T-helper 2 cell treated with Interferon-gamma antibody and Interleukin-4, amounts not matched to agents 5 μg/mL and 100 μg/mL, for 36 hours (primary cell): ENCODE measurements around the gene PLEKHM2.
A peak's percentile ranks its signal among the peaks of the same experiment; 100 is the strongest.
"Not testable (repeated sequence)": the region's sequence is repeated elsewhere in the genome, so short reads cannot be mapped to it uniquely, and the experiment has no call there.

Experiments
- DNase-seq: peaks from one replicate; pipeline ENCODE4 v3.0.0; 2021; ENCODE audit warnings: low spot score
- H3K27ac Mint-ChIP-seq: one replicate; pipeline ENCODE4 v1.8.0; 2021; ENCODE audit warnings: mild to moderate bottlenecking, mixed read lengths
- H3K27me3 Mint-ChIP-seq: one replicate; pipeline ENCODE4 v1.8.0; 2021; ENCODE audit warnings: low read depth, mixed read lengths
- H3K36me3 Mint-ChIP-seq: one replicate; pipeline ENCODE4 v1.8.0; 2021; ENCODE audit warnings: low read depth, mixed read lengths
- H3K4me1 Mint-ChIP-seq: one replicate; pipeline ENCODE4 v1.8.0; 2021; ENCODE audit warnings: low read depth, mixed read lengths
- H3K4me3 Mint-ChIP-seq: one replicate; pipeline ENCODE4 v1.8.0; 2022; ENCODE audit warnings: mild to moderate bottlenecking, moderate library complexity, mixed read lengths
- H3K9me3 Mint-ChIP-seq: one replicate; pipeline ENCODE4 v1.8.0; 2021; ENCODE audit warnings: mixed read lengths

PLEKHM2 gene

DNA sequence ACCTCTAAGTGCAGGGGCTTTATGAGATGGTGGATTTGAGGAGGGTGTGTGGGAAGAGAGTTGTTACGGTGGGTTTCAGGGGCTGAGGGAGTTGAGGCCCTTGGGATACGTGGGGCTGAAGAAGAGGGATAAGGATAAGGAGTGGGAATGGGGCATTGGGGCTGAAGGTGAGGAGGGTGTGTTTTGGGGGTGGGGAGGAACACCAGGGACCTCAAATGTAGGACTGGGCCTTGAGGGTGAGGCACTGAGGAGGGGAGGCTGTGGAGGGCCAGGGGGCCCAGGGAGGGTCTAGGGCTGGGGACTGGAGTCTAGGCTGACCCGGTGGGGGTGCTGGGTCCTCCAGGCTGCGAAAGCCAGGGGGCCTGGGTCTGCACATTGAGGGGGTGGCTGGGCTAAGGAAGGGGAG lies 1.2 kb upstream of the PLEKHM2 start:
- H3K27me3 Mint-ChIP-seq = no peaks in the 10 kb centered on the region

DNA sequence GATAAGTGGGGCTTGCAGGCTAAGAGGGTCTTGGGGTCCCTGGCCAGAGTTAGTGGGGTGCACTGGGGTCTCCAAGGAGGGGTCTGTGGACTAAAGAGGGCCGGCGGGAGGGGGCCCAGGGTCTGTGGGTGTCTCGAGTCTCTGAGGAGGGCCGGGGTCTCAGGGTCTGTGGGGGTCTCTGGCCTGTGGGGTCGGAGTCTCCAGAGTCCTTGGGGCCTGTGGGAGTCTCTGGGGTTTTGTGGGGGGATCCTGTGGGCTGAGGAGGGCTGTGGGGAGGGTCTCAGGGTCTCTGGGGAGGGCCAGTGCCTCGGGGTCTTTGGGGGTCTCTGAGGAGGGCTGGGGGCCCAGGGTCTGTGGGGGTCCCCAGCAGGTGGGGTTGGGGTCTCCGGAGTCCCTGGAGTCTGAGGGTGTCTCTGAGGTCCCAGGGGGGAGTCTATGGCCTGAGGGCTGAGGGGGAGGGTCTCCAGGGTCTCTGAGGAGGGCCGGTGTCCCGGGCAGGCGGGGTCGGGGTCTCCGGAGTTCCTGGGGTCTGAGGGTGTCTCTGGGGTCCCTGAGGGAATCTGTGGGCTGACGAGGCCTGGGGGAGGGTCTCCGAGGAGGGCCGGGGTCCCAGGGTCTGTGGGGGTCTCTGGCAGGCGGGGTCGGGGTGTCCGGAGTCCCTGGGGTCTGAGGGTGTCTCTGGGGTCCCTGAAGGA lies 628 bp upstream of the PLEKHM2 start:
- H3K4me1 Mint-ChIP-seq = peaks cover 29% of the 10 kb centered on the region
- H3K36me3 Mint-ChIP-seq = peaks cover 12% of the 10 kb centered on the region
- DNase-seq = no peak
- peak overlapping the region; percentile 89 for H3K27ac Mint-ChIP-seq
- no peaks in the 10 kb centered on the region for H3K9me3 Mint-ChIP-seq
- H3K27me3 Mint-ChIP-seq = no peaks in the 10 kb centered on the region
- H3K4me3 Mint-ChIP-seq = peak overlapping the region; percentile 72

More for the DNA sequence above, 1.2 kb upstream of the PLEKHM2 start:
- H3K36me3 Mint-ChIP-seq = peaks cover 10% of the 10 kb centered on the region
- peak overlapping the region; percentile 89 for H3K27ac Mint-ChIP-seq
- DNase-seq = no peak
- H3K4me1 Mint-ChIP-seq = peaks cover 29% of the 10 kb centered on the region
- peak overlapping the region; percentile 68 for H3K4me3 Mint-ChIP-seq
- H3K9me3 Mint-ChIP-seq = no peaks in the 10 kb centered on the region

DNA sequence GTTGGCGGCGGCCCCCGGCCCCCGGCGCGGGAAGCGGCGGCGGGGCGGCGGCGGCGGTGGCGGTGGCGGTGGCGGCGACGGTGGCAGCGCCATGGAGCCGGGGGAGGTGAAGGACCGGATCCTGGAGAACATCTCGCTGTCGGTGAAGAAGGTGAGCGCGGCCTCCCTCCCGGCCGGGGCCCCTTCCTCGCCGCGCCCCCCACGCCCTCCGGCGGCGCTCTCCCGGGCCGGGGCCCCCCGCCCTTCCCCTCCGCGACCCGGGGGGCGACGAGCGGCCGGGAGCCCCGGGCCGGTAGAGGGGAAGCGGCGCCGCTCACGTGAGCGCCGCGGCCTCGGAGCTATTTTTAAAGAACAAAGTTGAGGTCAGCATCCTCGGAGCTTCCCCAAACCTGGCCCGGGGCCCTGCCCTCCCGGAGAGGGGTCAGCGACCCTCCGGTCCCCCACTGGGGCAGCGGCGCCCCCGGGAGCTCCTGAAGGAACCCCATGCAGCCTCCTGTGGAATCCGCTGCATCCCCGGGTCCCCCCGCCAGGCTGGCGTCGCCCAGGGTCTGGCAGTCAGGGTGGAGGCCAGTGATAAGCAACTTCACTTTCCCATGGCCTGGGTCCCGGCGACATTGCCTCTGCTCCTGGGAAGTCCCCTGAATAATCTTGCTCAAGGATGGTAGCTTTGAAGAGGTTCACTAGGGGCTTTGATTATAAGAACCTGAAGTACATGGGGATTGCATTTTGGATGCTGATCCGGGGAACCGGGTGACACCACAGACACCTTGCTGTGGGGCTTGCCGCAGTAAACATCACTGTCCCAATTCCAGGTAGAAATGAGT lies 560 bp downstream of the PLEKHM2 start:
- H3K36me3 Mint-ChIP-seq = peaks cover 12% of the 10 kb centered on the region

GRCh38 chr1:15685820-15686219 lies 1.7 kb downstream of the PLEKHM2 start:
- Mint-ChIP-seq H3K4me3 (peak overlapping the region; percentile 90), H3K36me3 (peaks cover 12% of the 10 kb centered on the region), H3K4me1 (peaks cover 26% of the 10 kb centered on the region), H3K27me3 (no peaks in the 10 kb centered on the region), H3K9me3 (no peaks in the 10 kb centered on the region), H3K27ac (peak overlapping the region; percentile 90)
- DNase-seq = no peak

More for the DNA sequence above, 560 bp downstream of the PLEKHM2 start:
- peak overlapping the region; percentile 90 for H3K27ac Mint-ChIP-seq
- no peaks in the 10 kb centered on the region for H3K9me3 Mint-ChIP-seq
- peaks cover 27% of the 10 kb centered on the region for H3K4me1 Mint-ChIP-seq
- peak overlapping the region; percentile 90 for H3K4me3 Mint-ChIP-seq
- DNase-seq = peak; percentile 16
- H3K27me3 Mint-ChIP-seq = no peaks in the 10 kb centered on the region

- Mint-ChIP-seq H3K4me3 (no peak overlapping the region), H3K4me1 (peaks cover 22% of the 10 kb centered on the region), H3K36me3 (peaks cover 12% of the 10 kb centered on the region), H3K27me3 (no peaks in the 10 kb centered on the region), H3K27ac (no peak overlapping the region), H3K9me3 (no peaks in the 10 kb centered on the region)
- no peak for DNase-seq
Measured at GRCh38 chr1:15687446-15687845, 3.3 kb downstream of the PLEKHM2 start.

- Mint-ChIP-seq H3K27ac (no peak overlapping the region), H3K27me3 (no peaks in the 10 kb centered on the region), H3K4me1 (peaks cover 27% of the 10 kb centered on the region), H3K36me3 (peaks cover 17% of the 10 kb centered on the region), H3K9me3 (no peaks in the 10 kb centered on the region), H3K4me3 (no peak overlapping the region)
- DNase-seq = no peak
Measured at GRCh38 chr1:15690317-15690716, 6.2 kb downstream of the PLEKHM2 start.

- peaks cover 21% of the 10 kb centered on the region for H3K4me1 Mint-ChIP-seq
- H3K4me3 Mint-ChIP-seq = no peak overlapping the region
- H3K36me3 Mint-ChIP-seq = peaks cover 13% of the 10 kb centered on the region
- no peak overlapping the region for H3K27ac Mint-ChIP-seq
- H3K27me3 Mint-ChIP-seq = no peaks in the 10 kb centered on the region
- H3K9me3 Mint-ChIP-seq = no peaks in the 10 kb centered on the region
- no peak for DNase-seq
Measured at GRCh38 chr1:15691434-15692032, 7.4 kb downstream of the PLEKHM2 start.

DNA sequence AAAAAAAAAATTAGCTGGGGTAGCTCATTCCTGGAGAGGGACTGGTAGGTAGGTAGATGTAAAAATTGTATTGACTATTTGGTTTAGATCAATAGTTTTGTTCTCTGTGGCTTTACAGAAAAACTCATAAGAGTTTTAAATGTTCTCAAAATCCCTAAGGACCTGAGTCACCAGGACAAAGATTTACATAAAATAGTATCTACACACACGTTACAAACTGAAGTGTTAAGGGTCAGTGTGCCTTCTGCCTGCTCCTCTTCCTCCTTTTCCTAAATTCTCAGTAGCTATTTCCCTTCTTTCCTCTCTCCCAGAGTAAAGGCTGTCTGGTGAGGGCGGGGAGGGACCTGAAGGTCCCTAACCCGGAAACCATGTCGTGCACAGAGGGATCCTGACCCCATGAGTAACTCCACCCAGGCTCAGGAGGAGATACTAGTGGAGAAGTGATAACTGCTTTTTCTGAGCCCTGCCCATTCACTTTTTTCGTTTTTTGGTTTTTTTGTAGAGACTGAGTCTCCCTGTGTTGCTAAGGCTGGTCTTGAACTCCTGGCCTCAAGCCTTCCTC lies 8.1 kb downstream of the PLEKHM2 start:
- H3K4me1 Mint-ChIP-seq = peaks cover 24% of the 10 kb centered on the region
- H3K27ac Mint-ChIP-seq = peak overlapping the region; percentile 66
- H3K27me3 Mint-ChIP-seq = no peaks in the 10 kb centered on the region
- no peak for DNase-seq
- H3K4me3 Mint-ChIP-seq = no peak overlapping the region
- H3K36me3 Mint-ChIP-seq = peaks cover 13% of the 10 kb centered on the region
- H3K9me3 Mint-ChIP-seq = no peaks in the 10 kb centered on the region

DNA sequence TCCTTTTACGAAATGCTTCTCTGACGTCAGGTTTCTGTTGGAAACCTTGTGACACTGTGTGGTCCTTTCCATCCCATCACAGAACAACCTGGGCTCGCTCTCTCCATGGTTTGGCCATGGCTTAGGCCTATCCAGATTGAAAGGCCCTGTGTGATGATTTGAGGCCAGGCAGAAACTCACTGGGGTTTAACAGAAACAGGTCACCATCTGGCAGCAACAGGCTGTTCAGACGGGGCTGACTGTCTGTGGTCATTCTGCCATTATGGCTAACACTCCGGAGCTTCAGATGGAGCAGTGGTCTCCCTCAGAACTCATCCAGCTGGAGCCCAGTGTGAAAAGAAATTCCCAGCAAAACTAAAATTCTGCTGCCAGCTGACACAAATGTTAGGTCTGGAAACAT lies 9.3 kb downstream of the PLEKHM2 start:
- Mint-ChIP-seq H3K9me3 (no peaks in the 10 kb centered on the region), H3K4me1 (peaks cover 21% of the 10 kb centered on the region), H3K27me3 (no peaks in the 10 kb centered on the region), H3K4me3 (no peak overlapping the region), H3K27ac (no peak overlapping the region), H3K36me3 (peaks cover 6% of the 10 kb centered on the region)
- no peak for DNase-seq

DNA sequence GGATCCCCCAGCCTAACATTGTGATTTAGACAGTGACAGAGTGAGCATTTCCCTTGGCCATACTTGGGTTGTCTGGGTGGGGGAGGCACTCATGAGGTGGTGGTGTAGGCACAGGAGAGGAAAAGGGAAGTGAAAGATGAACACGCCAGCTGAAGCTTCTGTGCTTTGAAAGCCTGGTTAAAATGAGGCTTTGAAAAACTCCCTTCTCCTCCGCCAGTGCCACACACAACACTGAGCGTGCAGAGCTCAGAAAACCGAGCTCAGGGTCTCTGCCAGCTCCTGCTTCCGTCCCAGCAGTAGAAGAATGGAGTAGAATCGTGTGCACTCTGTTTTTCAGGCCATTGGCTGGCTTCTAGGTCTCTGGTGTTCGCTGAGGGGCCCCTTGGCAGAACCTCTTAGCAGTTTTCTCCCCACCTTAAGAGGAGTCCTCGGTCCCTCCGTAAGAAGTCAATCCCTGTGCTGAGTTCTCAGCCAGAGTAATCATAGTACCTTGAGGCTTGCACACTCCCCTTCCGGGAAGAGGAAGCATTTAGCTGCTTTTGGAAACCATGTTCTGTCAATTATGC lies 12.9 kb downstream of the PLEKHM2 start:
- peaks cover 21% of the 10 kb centered on the region for H3K4me1 Mint-ChIP-seq
- peak overlapping the region; percentile 91 for H3K27ac Mint-ChIP-seq
- H3K27me3 Mint-ChIP-seq = no peaks in the 10 kb centered on the region
- peak overlapping the region; percentile 82 for H3K4me3 Mint-ChIP-seq
- peaks cover 12% of the 10 kb centered on the region for H3K36me3 Mint-ChIP-seq
- DNase-seq = peak; percentile 23
- no peaks in the 10 kb centered on the region for H3K9me3 Mint-ChIP-seq

GRCh38 chr1:15698201-15698600 lies 14.1 kb downstream of the PLEKHM2 start:
- H3K4me1 Mint-ChIP-seq = peaks cover 21% of the 10 kb centered on the region
- H3K27ac Mint-ChIP-seq = no peak overlapping the region
- H3K36me3 Mint-ChIP-seq = peaks cover 12% of the 10 kb centered on the region
- no peaks in the 10 kb centered on the region for H3K27me3 Mint-ChIP-seq
- H3K4me3 Mint-ChIP-seq = peak overlapping the region; percentile 26
- H3K9me3 Mint-ChIP-seq = no peaks in the 10 kb centered on the region
- no peak for DNase-seq

DNA sequence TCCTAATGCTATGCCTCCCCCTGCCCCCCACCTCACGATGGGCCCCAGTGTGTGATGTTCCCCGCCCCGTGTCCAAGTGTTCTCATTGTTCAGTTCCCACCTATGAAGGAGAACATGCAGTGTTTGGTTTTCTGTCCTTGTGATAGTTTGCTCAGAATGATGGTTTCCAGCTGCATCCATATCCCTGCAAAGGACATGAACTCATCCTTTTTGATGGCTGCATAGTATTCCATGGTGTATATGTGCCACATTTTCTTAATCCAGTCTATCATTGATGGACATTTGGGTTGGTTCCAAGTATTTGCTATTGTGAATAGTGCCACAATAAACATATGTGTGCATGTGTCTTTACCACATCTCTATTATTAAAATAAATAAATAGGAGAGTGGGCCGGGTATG lies 15.2 kb downstream of the PLEKHM2 start:
- Mint-ChIP-seq H3K4me1 (peaks cover 21% of the 10 kb centered on the region), H3K36me3 (peaks cover 11% of the 10 kb centered on the region)
- not testable (repeated sequence) for H3K9me3 Mint-ChIP-seq, H3K27me3 Mint-ChIP-seq, DNase-seq, H3K4me3 Mint-ChIP-seq, H3K27ac Mint-ChIP-seq

GRCh38 chr1:15700508-15700907 lies 16.4 kb downstream of the PLEKHM2 start:
- H3K36me3 Mint-ChIP-seq = peaks cover 9% of the 10 kb centered on the region
- H3K4me3 Mint-ChIP-seq = no peak overlapping the region
- H3K27me3 Mint-ChIP-seq = no peaks in the 10 kb centered on the region
- H3K4me1 Mint-ChIP-seq = peaks cover 13% of the 10 kb centered on the region
- H3K27ac Mint-ChIP-seq = no peak overlapping the region
- DNase-seq = no peak
- no peaks in the 10 kb centered on the region for H3K9me3 Mint-ChIP-seq
